ENCODE measurements around the gene CHST13. TPM values are rescaled to one million over a fixed set of nuclear protein-coding genes. Genes with fewer than 3 reads are reported as not detected.

CHST13 gene
- total and polyA plus RNA-seq, 2 of the 4 experiments (the other 2 are of a cell fraction): not detected

DNA sequence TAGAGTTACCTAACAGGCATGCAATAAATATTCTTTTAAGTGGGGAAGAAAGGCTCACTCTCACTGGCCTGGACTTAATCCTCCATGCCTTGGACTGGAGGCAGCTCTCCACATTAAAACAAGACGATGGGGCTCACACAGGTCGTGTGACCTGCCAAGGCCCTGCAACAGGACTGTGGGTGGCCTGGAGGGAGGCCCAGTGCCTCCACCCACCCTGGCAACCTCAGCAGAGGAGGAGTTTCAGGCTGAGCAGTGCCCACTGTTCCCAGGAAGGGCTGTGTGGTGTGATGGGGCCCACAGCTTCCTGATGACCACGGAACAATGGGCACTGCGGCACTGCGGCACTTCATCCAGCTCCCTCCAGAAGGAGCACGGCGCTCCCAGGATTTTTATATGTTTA lies 11.9 kb upstream of the CHST13 start:
- no peaks in the 10 kb centered on the region for H3K79me1 ChIP-seq (ENCODE audit: low read depth in 1 of 2, low read length in 2 of 2)

More for the DNA sequence above, 11.9 kb upstream of the CHST13 start:
- DNase-seq: no peak
- H3K9ac ChIP-seq (ENCODE audit: low read depth, low read length): no peak overlapping the region
- TF ChIP-seq RFX5 (IDR thresholded peaks at IDR 0.05; ENCODE audit: low read depth, low read length): no peak
- TF ChIP-seq BHLHE40 (IDR thresholded peaks at IDR 0.05; ENCODE audit: low read depth, low read length): no peak
- H2BK5ac ChIP-seq (ENCODE audit: low read depth, low read length, poor library complexity, severe bottlenecking): no peak overlapping the region
- intact Hi-C loops (cut with micrococcal nuclease) (no loop called here), dilution Hi-C loops (cut with HindIII; ENCODE audit: low sequenced_read_pairs, unreplicated experiment) (no loop called here), in situ Hi-C loops (cut with MboI; ENCODE audit: low sequenced_read_pairs) (no loop called here)
- 75% methylated on average over 5 of the region's 7 CpGs; no CpG with 5 or more reads in 1 of the 2 experiments for WGBS, 2 experiments (ENCODE audit: extremely low coverage in 2 of 2, insufficient read length in 1 of 2)
- H4K20me1 ChIP-seq (ENCODE audit: insufficient read depth, low read length): no peaks in the 10 kb centered on the region
- no peak overlapping the region for H4K91ac ChIP-seq (ENCODE audit: insufficient read depth, low read depth, low read length)
- no peak overlapping the region for H4K5ac ChIP-seq (ENCODE audit: low read depth, low read length)
- H3K14ac ChIP-seq (replicated peaks; ENCODE audit: low read depth, low read length): no peak overlapping the region
- H3K4me3 ChIP-seq (ENCODE audit: insufficient read depth, low read depth, low read length): no peak overlapping the region
- no peak overlapping the region for H2BK20ac ChIP-seq (ENCODE audit: low read depth, low read length)
- no peak overlapping the region for H2AK5ac ChIP-seq (ENCODE audit: low read depth, low read length)
- peaks cover 30% of the 10 kb centered on the region; the same call in 1 of the 2 replicates for H3K27me3 ChIP-seq (ENCODE audit: control insufficient read depth, insufficient read depth, low read length)
- ChIA-PET CTCF (interaction anchor here (0.8 kb wide), 1 partner anchor 11 kb away, joined by 3 read pairs; no protein-coding TSS in a partner anchor), POLR2A (ENCODE audit: unreplicated experiment) (no interaction called here)
- no peak overlapping the region for H3K18ac ChIP-seq (ENCODE audit: low read depth, low read length)
- no peak overlapping the region for H2AK9ac ChIP-seq (replicated peaks; ENCODE audit: low read depth, low read length, poor library complexity)
- no peak overlapping the region for H2BK15ac ChIP-seq (ENCODE audit: low read depth, low read length)
- no peak overlapping the region for H2AFZ ChIP-seq (replicated peaks; ENCODE audit: low read length, poor library complexity)
- no peak overlapping the region for H3K4ac ChIP-seq (ENCODE audit: low read depth, low read length)
- no peak overlapping the region for H2BK120ac ChIP-seq (ENCODE audit: low read depth, low read length)
- no TSS peak for BruUV-seq (replicated peaks)
- no peak overlapping the region for H3K56ac ChIP-seq (ENCODE audit: extremely low read depth, insufficient read depth, low read length)
- no peaks in the 10 kb centered on the region for H3K9me3 ChIP-seq (ENCODE audit: control insufficient read depth, insufficient read depth, low read length)
- no peak overlapping the region for H4K8ac ChIP-seq (ENCODE audit: low read depth in 2 of 2, low read length in 2 of 2)
- no peak for ATAC-seq (ENCODE audit: low read depth)
- H3K4me2 ChIP-seq (ENCODE audit: low read depth, low read length): no peak overlapping the region
- no peaks in the 10 kb centered on the region for H3K4me1 ChIP-seq (ENCODE audit: control insufficient read depth, insufficient read depth, low read length)
- H3K23ac ChIP-seq (ENCODE audit: low read depth, low read length): no peak overlapping the region
- no peak overlapping the region for H3K27ac ChIP-seq (ENCODE audit: insufficient read depth, low read length)
- no peaks in the 10 kb centered on the region for H3K36me3 ChIP-seq (ENCODE audit: control insufficient read depth, insufficient read depth, low read length)
- no peaks in the 10 kb centered on the region for H3K9me1 ChIP-seq (ENCODE audit: insufficient read depth, low read length)
